ENCODE results near the gene C13orf46.

The C13orf46 gene

DNA sequence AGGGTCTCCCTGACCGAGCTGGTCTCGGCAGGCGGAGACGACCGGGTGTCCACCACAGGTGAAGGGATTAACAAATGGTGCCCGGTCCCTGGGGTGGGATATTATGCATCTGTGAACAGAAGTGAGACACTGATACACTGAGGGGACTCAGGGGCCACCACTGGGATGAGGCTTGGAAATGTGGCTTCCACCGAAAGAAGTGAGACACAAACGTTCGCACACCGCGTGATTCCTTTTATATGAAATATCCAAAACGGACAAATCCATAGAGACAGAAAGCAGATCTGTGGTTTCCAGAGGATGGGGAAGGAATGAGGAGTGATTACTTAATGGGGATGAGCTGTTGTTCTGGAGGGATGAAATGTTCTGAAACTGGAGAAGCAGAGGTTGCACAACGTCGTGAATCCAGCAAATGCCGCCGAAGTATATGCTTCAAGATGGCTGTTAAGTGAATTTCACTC lies 47.5 kb downstream of the C13orf46 start:
- no peak for DNase-seq (ENCODE audit: low read depth, low spot score)
- POLR2A ChIA-PET: interaction anchor here (0.6 kb wide), 1 partner anchor 74 kb away, joined by 3 read pairs; no protein-coding TSS in a partner anchor
- H3K4me3 ChIP-seq (ENCODE audit: low read depth, low read length): no peak overlapping the region
- TF ChIP-seq CTCF (IDR thresholded peaks at IDR 0.05; ENCODE audit: insufficient read depth, low read length, missing control alignments): no peak
- CTCF ChIA-PET: interaction anchor here (1.2 kb wide), 1 partner anchor 22 kb away, joined by 3 read pairs; no protein-coding TSS in a partner anchor

- ChIA-PET CTCF (interaction anchor here (1.1 to 2.0 kb wide), 2 partner anchors 9 to 12 kb away, joined by 3 to 5 read pairs; no protein-coding TSS in a partner anchor), POLR2A (no interaction called here)
- no peak overlapping the region for H3K4me3 ChIP-seq (ENCODE audit: low read depth, low read length)
- no peak for TF ChIP-seq CTCF (IDR thresholded peaks at IDR 0.05; ENCODE audit: insufficient read depth, low read length, missing control alignments)
- DNase-seq (ENCODE audit: low read depth, low spot score): no peak
These were observed 49.5 kb downstream of the C13orf46 start for GRCh38 chr13:113924184-113924901.

GRCh38 chr13:113923376-113924063 lies 50.4 kb downstream of the C13orf46 start:
- no peak overlapping the region for H3K4me3 ChIP-seq (ENCODE audit: low read depth, low read length)
- no peak for TF ChIP-seq CTCF (IDR thresholded peaks at IDR 0.05; ENCODE audit: insufficient read depth, low read length, missing control alignments)
- POLR2A ChIA-PET: no interaction called here
- CTCF ChIA-PET: interaction anchor here (1.1 to 2.0 kb wide), 2 partner anchors 8 to 12 kb away, joined by 3 to 5 read pairs; no protein-coding TSS in a partner anchor
- no peak for DNase-seq (ENCODE audit: low read depth, low spot score)

GRCh38 chr13:113922412-113923118 lies 51.3 kb downstream of the C13orf46 start:
- ChIA-PET POLR2A (interaction anchor here (0.6 kb wide), 1 partner anchor 60 kb away, joined by 4 read pairs; no protein-coding TSS in a partner anchor), CTCF (no interaction called here)
- DNase-seq (ENCODE audit: low read depth, low spot score): no peak
- TF ChIP-seq CTCF (IDR thresholded peaks at IDR 0.05; ENCODE audit: insufficient read depth, low read length, missing control alignments): no peak
- H3K4me3 ChIP-seq (ENCODE audit: low read depth, low read length): no peak overlapping the region

GRCh38 chr13:113921763-113922162 lies 52.1 kb downstream of the C13orf46 start:
- no peak overlapping the region for H3K4me3 ChIP-seq (ENCODE audit: low read depth, low read length)
- ChIA-PET CTCF (interaction anchor here (1.1 kb wide), 1 partner anchor 12 kb away, joined by 5 read pairs; no protein-coding TSS in a partner anchor), POLR2A (no interaction called here)
- TF ChIP-seq CTCF (IDR thresholded peaks at IDR 0.05; ENCODE audit: insufficient read depth, low read length, missing control alignments): no peak
- DNase-seq (ENCODE audit: low read depth, low spot score): no peak
